NCI-H510A (cell line): ENCODE data around the gene ABCC1.

Experiments used
- DNase-seq: peaks from one replicate; lab custom pipeline; 2025; lab: John Stamatoyannopoulos, UW

The ABCC1 gene

DNA sequence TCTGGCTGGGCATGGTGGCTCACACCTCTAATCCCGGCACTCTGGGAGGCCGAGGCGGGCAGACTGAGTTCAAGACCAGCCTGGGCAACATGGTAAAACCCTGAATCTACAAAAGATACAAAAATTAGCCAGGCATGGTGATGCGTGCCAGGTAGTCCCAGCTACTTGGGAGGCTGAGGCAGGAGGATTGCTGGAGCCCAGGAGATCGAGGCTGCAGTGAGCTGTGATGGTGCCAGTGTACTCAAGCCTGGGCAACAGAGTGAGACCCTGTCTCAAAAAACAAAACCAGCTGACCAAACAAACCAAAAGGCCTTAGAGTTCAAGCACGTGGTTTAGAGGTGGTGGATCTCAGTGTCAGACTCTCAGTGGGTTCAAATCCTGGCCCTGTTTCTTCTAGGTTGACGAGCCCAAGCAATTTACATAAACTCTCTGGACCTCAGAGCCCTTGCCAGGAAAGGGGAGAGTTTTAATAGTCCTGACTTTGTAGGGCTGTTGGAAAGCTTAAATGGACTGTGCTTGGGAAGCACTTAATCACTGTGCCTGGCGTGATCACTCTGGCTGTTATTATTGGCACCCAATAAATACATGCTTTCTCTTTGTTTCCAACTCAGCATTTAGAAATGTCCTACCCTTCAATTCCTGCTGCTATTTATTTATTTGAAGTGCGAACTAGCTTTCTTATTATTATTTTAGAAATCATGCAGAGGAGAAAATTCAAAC is 44.7 kb downstream of the ABCC1 start:
- DNase-seq: no peak

DNA sequence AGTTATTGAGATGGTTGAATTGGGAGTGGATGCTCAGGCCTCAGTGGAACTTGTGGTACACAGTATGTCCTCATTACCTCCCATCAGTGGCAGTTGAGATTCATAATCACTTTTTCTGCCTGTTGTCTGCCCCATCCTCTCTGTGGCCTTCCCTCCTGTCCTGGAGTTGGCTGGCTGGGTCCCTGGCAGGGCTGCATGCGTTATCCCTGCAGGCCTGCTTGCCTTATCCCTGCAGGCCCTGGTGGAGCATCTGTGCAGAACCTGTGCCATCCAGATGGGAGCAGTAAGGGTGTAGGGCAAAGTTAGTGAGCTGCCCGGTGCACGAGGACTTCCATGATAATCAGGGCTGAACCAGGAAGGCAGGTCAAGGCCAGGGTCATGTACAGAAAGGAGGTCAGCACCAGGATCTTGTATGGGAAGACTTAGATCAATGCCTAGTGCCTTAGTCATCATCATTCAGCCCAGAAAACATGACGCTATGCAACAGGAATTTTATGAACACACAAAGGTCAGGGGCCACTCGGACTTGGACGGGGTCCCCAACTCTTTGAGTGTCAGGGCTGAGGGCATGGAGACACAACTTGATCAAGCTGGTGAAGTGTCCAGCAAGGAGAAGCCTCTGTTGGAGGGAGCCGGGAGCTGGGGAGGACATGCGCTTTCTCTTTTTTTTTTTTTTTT is 47.2 kb downstream of the ABCC1 start:
- no peak for DNase-seq

DNA sequence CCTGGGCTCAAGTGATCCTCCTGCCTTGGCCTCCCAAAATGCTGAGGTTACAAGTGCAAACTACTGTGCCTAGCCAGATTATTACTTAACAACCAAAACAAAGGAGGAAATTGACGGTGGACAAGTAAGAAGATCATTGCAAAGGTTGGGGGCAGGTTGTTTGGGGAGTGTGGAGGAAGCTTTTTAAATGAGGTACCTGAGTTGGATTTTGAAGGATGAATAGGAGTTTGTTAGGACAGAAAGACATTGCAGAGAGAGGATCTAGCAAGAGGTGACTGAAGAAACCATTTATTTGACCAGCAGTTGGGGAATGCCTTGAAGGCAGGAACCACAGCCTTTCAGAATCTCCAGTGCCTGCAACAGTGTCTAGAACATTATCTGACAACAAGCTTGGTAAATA is 51.3 kb downstream of the ABCC1 start:
- no peak for DNase-seq

DNA sequence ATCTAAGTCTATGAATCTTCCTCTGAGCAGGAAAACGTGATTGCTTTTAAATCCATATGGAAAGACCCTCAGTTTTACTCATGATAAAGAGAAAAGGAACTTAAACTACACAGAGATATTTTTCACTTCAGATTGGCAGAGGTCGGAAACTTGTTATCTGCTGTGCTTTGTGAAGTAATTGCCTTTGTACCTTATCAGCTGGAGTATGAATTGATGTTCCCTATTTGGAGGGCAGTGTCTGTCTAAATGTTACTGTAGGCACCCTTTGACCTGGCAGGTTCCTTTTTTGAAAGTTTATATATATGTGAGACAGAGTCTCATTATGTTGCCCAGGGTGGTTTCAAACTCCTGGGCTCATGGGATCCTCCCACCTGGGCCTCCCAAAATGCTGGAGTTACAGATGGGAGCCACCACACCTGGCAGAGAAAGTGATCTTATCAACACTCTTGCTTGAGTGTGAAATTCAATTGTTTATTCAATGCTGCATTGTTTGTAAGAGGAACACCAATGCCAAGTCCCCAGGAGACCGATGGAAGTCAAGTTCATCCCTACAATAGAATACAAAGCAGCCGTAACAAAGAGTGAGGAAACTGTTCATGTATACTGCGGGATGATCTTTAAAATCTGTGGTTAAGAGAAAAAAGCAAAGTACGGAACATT is 52.3 kb downstream of the ABCC1 start:
- no peak for DNase-seq

DNA sequence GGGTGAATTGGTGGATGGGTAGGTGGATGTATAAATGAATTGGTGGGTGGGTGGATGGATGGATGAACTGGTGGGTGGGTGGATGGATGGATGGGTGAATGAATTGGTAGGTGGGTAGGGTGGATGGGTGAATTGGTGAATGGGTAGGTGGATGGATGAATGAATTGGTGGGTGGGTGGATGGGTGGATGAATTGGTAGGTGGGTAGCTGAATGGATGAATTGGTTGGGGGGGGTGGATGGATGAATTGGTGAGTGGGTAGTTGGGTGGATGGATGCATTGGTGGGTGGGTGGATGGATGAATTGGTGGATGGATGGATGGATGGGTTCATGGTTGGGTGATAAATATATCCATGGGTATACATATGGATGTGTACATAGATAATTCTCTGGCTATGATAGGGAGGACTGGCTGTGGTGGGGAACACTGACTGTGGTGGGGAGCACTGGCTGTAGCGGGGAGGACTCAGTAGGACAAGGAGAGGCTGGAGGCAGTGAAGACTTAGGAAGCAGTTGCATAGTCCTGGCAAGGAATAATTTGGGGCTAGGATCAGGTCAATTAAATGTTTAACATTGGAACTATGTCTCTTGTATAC is 54.4 kb downstream of the ABCC1 start:
- no peak for DNase-seq

DNA sequence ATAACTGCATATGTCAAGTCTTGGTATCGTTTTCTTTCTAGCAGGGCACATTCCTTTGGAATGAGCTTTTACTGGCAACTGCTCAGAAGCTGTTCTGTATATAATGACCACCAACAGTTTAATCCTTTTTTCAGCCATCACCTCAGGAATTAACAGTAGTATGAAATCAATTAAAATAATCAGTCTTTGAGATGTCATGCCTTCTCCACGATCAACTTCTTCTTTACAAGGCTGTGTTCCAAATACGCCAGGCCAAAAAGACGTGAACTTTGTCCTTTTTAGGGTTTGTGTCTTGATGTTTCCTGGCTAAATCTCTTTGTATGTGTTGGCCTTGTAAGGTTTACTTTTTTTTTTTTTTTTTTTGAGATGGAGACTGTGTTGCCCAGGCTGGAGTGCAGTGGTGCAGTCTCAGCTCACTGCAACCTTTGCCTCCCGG is 54.9 kb downstream of the ABCC1 start:
- no peak for DNase-seq

DNA sequence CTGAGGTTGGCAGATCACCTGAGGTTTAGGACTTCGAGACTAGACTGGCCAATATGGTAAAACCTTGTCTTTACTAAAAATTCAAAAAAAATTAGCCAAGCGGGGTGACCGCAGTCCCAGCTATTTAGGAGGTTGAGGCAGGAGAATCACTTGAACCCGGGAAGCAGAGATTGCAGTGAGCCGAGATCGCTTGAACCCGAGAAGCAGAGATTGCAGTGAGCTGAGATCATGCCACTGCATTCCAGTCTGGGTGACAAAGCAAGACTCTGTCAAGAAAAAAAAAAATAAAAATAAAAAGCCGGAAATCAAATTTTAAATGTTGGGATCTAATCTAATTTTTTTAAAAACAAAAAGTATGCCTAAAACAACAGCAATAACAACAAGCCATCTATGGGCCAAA is 56.3 kb downstream of the ABCC1 start:
- DNase-seq: no peak

DNA sequence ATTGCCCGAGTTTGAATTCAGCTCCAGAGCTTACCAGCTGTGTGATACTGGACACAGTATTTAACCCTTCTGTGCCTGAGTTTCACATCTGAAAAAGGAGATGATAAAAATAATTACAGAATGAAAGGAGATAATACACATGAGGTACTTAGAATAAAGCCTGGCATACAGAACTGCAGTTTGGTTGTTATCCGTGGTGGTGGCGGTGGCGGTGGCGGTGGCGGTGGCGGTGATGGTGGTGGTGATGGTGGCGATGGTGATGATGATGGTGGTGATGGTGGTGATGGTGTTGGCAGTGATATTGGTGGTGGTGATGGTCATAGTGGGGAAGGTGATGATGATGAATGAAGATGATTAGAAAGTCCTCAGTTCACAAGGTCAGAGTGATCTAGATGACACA is 57.2 kb downstream of the ABCC1 start:
- DNase-seq: no peak

DNA sequence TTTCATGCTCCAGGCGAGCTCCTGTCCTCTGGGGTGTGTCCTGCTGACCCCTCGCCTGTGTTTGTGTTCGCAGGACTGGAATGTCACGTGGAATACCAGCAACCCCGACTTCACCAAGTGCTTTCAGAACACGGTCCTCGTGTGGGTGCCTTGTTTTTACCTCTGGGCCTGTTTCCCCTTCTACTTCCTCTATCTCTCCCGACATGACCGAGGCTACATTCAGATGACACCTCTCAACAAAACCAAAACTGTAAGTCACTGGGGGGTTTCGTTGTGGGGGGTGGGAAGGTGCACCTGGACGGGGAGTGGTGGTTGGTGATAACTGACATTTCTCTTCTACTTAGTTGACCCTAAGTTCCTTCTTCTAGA is 58.3 kb downstream of the ABCC1 start:
- DNase-seq: no peak

DNA sequence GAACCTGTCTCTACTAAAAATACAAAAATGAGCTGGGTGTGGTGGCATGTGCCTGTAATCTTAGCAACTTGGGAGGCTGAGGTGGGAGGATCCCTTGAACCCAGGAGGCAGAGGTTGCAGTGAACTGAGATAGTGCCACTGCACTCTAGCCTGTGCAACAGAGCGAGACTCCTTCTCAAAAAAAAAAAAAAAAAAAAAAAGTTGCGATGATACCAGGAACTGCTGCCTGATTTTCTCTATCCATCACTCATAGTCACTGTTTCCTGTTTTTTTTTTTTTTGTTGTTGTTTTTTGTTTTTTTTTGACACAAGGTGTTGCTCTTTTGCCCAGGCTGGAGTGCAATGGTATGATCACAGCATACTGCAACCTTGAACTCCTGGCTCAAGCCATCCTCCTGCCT is 59.2 kb downstream of the ABCC1 start:
- DNase-seq: no peak

DNA sequence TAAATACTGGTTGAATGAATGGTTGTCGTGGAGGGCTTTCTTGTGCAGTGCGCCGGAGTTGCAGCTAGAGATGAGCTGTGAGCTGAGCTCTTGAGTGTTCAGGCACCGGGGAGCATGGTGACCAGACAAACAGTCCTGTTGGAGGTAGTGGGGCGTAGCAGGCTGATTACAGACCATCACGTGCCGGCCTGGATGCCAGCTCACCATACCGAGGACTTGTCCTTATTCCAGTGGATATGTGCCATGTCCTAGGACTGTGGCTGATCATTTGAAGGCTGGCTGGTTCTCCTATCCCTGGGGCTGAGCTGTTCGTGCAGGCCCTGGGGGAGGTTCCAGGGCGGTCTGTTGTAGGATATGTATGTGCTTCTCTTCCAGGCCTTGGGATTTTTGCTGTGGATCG is 60.0 kb downstream of the ABCC1 start:
- DNase-seq: no peak

DNA sequence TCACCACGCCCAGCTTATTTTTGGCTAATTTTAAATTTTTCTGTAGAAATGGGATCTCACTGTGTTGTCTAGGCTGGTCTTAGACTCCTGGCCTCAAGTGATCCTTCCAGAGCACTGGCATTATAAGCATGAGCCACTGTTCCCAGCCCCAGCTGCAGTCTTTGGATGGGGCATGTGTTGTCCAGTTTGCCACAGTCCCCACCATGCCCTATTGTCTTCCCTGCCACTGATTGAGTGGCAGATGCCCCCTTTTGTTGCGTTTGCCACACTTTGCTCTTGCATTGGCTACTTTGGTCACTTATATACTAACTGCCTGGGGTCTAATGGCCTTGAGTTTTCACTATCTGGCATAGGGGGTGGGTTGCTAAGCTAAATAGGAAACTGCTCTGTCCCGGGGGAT is 60.8 kb downstream of the ABCC1 start:
- DNase-seq: no peak

DNA sequence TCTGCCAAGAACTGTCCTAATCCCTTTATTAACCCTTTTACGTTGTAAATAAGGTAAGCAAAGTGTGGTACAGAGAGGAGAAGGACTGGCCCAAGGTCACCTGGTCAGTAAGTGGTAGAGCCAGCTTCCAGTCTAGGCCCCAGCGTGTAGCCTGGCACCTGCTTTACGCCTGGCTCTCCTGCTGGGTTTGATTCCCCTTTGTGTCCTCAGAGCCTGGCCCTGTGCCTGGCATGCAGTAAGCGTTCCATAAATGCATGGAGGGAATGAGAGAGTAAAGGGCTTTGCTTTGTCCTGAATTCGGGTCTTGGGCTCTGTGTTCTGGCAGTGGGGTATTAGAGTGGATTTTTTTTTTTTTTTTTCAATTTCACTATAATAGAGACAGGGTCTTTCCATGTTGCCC is 62.7 kb downstream of the ABCC1 start:
- no peak for DNase-seq

DNA sequence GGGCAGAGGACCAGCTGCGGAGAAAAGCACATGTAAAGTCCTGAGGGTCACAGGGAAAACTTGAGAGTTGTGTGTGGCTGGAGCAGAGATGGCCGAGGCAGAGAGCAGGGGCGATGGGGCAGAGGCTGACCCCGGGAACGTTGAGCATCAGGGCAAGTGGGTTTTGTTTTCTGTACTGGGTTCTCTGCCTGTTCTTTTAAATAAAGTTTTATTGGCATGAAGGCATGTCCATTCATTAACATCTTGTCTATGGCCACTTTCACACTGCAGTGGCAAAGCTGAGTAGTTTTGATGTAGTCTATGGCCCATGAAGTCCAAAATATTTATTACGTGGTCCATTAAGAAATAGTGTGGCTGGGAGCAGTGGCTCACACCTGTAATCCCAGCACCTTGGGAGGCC is 64.4 kb downstream of the ABCC1 start:
- no peak for DNase-seq

DNA sequence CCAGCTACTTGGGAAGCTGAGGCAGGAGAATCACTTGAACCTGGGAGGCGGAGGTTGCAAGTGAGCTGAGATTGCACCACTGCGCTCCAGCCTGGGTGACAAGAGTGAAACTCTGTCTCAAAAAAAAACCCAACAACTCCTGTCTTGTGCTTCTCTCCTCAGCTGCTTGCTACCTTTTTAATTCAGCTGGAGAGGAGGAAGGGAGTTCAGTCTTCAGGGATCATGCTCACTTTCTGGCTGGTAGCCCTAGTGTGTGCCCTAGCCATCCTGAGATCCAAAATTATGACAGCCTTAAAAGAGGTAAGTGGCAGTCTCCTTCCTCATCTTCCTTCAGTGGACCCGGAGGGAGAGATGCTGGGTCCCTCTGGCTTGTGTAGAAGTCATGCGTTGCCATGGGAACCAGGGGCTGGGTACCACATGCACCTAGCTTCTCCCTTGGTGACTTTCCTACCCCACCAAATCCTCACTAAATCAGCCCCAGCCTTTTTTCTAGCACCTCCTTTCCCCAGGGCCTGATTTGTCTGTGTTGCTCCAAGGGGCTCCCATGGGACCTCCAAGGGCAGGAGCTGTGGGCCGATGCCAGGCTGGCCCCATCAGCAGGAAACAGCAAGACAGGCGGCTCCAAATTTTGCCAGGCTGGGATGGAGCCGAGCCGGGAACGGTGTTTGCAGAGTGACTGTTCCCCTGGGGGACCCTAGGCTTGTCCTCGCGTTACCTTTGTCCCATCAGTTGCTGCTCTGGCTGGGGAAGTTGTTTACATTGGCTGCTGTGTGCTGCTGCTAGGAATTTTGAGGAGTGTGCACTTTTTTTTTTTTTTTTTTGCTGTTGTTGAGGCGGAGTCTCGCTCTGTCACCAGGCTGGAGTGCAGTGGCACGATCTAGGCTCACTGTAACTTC is 65.2 kb downstream of the ABCC1 start:
- DNase-seq: no peak

DNA sequence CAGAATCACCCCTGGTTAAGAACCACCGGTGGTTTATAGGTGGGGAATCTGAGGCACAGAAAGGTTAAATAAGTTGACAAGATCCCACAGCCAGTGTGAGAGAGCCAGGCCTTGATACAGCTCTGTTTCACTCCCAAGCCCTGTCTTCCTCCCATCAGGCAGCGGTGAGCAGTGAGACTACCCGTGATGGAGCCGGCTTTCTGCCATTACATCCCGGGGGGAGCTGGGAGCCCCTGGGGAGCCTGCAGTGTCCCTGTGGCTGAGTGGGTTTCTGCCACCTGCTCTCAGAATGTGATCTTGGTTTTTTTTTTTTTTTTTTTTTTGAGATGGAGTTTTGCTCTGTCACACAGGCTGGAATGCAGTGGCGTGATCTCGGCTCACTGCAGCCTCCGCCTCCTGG is 66.4 kb downstream of the ABCC1 start:
- no peak for DNase-seq

DNA sequence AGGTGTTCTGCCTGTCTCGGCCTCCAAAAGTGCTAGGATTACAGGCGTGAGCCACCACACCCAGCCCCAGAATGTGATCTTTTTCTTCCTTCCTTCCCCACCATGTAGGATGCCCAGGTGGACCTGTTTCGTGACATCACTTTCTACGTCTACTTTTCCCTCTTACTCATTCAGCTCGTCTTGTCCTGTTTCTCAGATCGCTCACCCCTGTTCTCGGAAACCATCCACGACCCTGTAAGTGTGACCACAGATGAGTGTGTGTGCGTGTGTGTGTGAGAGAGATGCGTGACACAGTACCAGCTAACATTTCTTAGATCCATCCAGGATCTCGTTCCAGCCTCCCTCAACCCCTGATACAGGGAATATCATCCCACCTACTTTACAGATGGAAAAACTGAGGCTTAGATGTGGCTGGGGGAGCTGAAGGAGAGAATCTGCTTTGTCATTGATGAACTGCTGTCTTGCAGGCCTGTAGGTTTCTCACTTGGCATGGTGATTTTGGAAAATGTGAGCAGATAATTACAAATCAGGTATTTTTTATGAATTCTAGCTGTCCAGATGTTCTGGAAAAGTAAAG is 67.1 kb downstream of the ABCC1 start:
- DNase-seq: no peak

DNA sequence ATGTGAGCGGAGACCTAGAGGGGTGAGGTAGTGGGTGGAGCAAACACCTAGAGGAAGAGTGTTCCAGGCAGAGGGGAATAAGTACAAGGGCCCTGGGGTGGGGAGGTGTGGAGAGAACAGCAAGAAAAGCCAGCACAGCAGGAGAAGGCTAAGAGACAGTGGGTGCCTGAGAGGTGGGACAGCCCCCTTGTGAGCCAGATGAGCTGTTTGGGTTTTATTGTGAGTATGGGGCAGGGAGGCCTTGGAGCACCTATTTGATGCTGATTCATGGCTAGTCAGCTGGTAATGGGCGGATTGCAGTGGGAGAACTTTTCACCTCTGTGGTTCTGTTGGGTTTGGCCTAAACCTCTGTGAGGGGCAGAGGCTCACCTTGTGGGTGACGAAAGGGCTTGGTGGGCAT is 68.4 kb downstream of the ABCC1 start:
- DNase-seq: no peak

DNA sequence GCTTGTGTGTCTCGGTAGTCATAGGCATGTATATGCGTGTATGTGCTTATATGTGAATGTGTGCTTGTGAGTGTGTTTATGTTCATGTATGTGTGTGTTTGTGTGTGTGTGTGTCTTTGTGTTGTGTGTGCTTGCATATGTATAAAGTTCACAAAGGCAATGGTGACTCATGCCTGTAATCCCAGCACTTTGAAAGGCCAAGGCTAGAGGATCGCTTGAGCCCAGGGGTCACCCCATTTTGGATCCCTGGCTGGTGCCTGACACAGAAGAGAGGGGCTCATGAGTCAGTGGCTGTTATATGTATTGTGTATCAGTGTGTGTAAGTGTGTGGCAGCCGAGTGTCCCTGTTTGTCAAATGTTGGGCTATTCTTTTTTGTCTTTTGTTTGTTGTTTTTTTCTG is 69.3 kb downstream of the ABCC1 start:
- no peak for DNase-seq

DNA sequence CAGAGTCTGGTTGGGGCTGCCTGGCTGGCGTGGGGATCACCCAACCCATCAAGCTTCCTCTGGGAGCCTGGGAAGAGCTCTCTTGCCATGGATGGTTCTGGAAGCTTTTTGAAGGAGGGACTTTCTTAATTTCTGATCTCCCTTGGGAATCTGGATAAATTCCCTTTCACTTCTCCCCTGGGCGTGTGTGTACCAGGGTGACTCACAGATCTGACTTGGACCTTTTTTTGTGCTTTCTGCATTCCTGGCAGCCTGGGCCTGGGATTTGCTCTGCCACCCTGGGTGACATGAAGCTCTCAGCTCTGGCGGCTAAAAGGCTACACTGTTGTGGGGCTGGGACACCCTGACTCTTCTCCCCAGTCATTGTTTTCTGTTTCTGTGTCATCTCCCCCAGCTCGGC is 70.1 kb downstream of the ABCC1 start:
- no peak for DNase-seq

DNA sequence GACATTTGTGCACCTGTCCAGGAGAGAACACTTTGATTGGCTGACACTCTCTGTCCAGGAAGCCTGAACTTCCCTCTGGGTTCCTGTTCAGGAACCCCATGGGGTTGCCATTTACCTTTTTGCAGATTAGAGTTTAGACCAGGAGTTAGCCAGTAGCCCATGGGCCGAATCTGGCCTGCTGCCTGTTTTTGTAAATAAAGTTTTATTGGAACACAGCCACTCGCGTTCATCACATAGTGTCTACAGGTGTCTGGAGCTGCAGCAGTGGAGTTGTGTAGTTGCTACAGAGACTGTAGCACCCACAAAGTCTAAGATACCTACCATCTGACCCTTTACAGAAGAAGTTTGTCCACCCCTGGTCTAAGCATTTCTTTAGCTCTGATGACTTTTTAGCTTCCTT is 70.9 kb downstream of the ABCC1 start:
- DNase-seq: no peak

DNA sequence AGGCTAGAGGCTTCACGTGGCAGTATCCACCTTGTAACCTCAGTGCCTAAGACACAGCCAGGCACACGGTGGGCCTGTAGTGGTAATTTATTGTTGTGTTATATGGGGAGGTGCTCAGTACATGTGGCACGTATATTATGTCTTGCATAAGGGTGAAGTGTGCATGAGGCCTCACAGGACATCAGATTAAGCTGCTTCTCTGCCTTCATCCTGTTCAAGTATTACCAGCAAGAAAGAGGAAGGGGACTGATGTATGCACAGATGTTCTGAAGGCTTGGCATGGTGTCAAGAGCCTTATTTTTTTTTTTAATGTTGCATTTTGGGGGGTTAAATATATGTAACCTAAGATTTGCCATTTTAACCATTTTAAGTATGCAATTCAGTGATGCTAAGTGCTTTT is 71.6 kb downstream of the ABCC1 start:
- DNase-seq: no peak
